Neural progenitor cell (in vitro differentiated cells): ENCODE measurements around the gene IQGAP2. TPM values are rescaled to one million over a fixed set of nuclear protein-coding genes. Genes with fewer than 3 reads are reported as not detected.

ENCODE experiments used
- DNase-seq: peaks from one replicate; pipeline ENCODE4 v3.0.0-alpha.2; 2016; ENCODE audit warnings: low spot score
- H2AFZ ChIP-seq: fragments of 200-600 bp; sonication (generic); replicated peaks from 2 replicates; pipeline ENCODE4 v1.6.1; 2016; ENCODE audit warnings: antibody characterized with exemption
- H3F3A ChIP-seq: fragments of 200-600 bp; sonication (generic); 2 replicates; pipeline ENCODE4 v1.6.1; 2016; ENCODE audit warnings: antibody characterized with exemption, low read depth
- H3K27ac ChIP-seq: fragments of 200-600 bp; sonication (generic); 2 replicates; pipeline ENCODE4 v1.5.1; 2016; ENCODE audit warnings: mild to moderate bottlenecking
- H3K27me3 ChIP-seq: fragments of 200-600 bp; sonication (generic); 2 replicates; pipeline ENCODE4 v1.6.1; 2016; ENCODE audit warnings: mild to moderate bottlenecking, moderate library complexity
- H3K36me3 ChIP-seq: fragments of 200-600 bp; sonication (generic); 2 replicates; pipeline ENCODE4 v1.5.1; 2016
- H3K4me1 ChIP-seq: fragments of 200-600 bp; sonication (generic); 2 replicates; pipeline ENCODE4 v1.6.1; 2016; ENCODE audit warnings: mixed run types
- H3K4me2 ChIP-seq: fragments of 200-600 bp; sonication (generic); 2 replicates; pipeline ENCODE4 v1.6.1; 2016
- H3K4me3 ChIP-seq: fragments of 200-600 bp; sonication (generic); 2 replicates; pipeline ENCODE4 v1.5.1; 2016
- H3K79me2 ChIP-seq: fragments of 200-600 bp; sonication (generic); 2 replicates; pipeline ENCODE4 v1.6.1; 2016; ENCODE audit warnings: low read depth
- H3K9ac ChIP-seq: fragments of 200-600 bp; sonication (generic); 2 replicates; pipeline ENCODE4 v1.6.1; 2016
- H3K9me3 ChIP-seq: fragments of 200-600 bp; sonication (generic); 2 replicates; pipeline ENCODE4 v1.5.1; 2016; ENCODE audit warnings: low read depth
- H4K20me1 ChIP-seq: fragments of 200-600 bp; sonication (generic); 2 replicates; pipeline ENCODE4 v1.6.1; 2016; ENCODE audit warnings: low read depth
- H3K27ac Mint-ChIP-seq: 3 replicates; pipeline ENCODE4 v1.8.0; 2021; ENCODE audit warnings: mixed read lengths
- H3K27me3 Mint-ChIP-seq: 2 replicates; pipeline ENCODE4 v1.8.0; 2022; ENCODE audit warnings: low read depth, mild to moderate bottlenecking, inconsistent platforms, moderate library complexity, mixed read lengths; ENCODE audit not compliant: insufficient read depth
- H3K36me3 Mint-ChIP-seq: 3 replicates; pipeline ENCODE4 v1.8.0; 2021; ENCODE audit warnings: mixed read lengths
- H3K4me1 Mint-ChIP-seq: 3 replicates; pipeline ENCODE4 v1.8.0; 2021; ENCODE audit warnings: mixed read lengths
- H3K4me3 Mint-ChIP-seq: 3 replicates; pipeline ENCODE4 v1.8.0; 2021; ENCODE audit warnings: mild to moderate bottlenecking, moderate library complexity, mixed read lengths
- H3K9me3 Mint-ChIP-seq: 3 replicates; pipeline ENCODE4 v1.8.0; 2020; ENCODE audit warnings: mixed read lengths
- CTCF ChIP-seq: fragments of 200-600 bp; sonication (generic); IDR thresholded peaks from 2 replicates; pipeline ENCODE4 v1.5.1; 2017; ENCODE audit warnings: antibody characterized with exemption, mild to moderate bottlenecking
- EZH2 ChIP-seq: fragments of 200-600 bp; sonication (generic); IDR thresholded peaks from 2 replicates; pipeline ENCODE4 v1.6.1; 2017; ENCODE audit warnings: antibody characterized with exemption, mild to moderate bottlenecking, moderate library complexity
- EZH2phosphoT487 ChIP-seq: fragments of 200-600 bp; sonication (generic); IDR thresholded peaks from 2 replicates; pipeline ENCODE4 v1.6.1; 2017; ENCODE audit warnings: antibody characterized with exemption
- total RNA-seq: library from RNA; depleted of rRNA; stranded (reverse); fragments of >200 nt; gene quantifications from 2 replicates; pipeline ENCODE4 v1.2.3, GENCODE V29; 2015; ENCODE audit warnings: low replicate concordance

IQGAP2 gene
- total RNA-seq, 1 donor from 2014 or later, result 37.7 TPM

DNA sequence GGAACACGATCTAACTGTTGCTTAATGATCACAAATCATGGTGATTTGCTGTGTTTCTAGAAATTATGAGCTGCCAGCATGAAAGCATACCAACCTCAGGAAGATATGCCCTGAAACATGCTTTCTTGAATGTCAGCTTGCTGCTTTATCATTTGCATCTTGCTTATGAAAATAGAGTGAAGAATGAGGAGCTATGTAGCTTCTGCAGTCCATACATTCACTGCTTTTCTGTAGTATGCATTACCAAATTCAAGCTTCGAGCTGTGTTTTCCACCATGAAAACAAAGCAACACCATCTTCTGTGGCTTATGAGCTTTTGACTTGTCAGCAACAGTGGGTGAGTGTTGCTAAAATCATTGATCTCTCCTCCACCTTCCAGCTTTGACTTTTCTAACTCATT is 203.6 kb downstream of the IQGAP2 start:
- no peaks in the 10 kb centered on the region for H3F3A ChIP-seq
- no peak overlapping the region for H3K4me3 ChIP-seq
- H3K27ac ChIP-seq, result no peak overlapping the region
- no peak overlapping the region for H2AFZ ChIP-seq
- no peaks in the 10 kb centered on the region for H3K36me3 ChIP-seq
- no peaks in the 10 kb centered on the region for H3K9me3 ChIP-seq
- H3K4me2 ChIP-seq, result peak overlapping the region; percentile 68
- H3K79me2 ChIP-seq, result no peaks in the 10 kb centered on the region
- Mint-ChIP-seq H3K36me3 (peaks cover 13% of the 10 kb centered on the region), H3K27ac (no peak overlapping the region), H3K4me3 (no peak overlapping the region), H3K27me3 (peaks cover 5% of the 10 kb centered on the region), H3K9me3 (no peaks in the 10 kb centered on the region), H3K4me1 (peaks cover 26% of the 10 kb centered on the region)
- no peak overlapping the region for H3K9ac ChIP-seq
- peaks cover 16% of the 10 kb centered on the region for H3K4me1 ChIP-seq
- H3K27me3 ChIP-seq, result no peaks in the 10 kb centered on the region
- H4K20me1 ChIP-seq, result no peaks in the 10 kb centered on the region
- DNase-seq, result no peak
- TF ChIP-seq EZH2phosphoT487 (no peak), EZH2 (no peak), CTCF (no peak)

- peak overlapping the region; percentile 74 for H3K4me3 Mint-ChIP-seq
- Histone ChIP-seq H3K79me2 (no peaks in the 10 kb centered on the region), H3F3A (no peaks in the 10 kb centered on the region), H3K27ac (no peak overlapping the region), H3K4me3 (peak overlapping the region; percentile 3), H3K27me3 (no peaks in the 10 kb centered on the region), H2AFZ (peak overlapping the region; percentile 46), H4K20me1 (no peaks in the 10 kb centered on the region), H3K36me3 (no peaks in the 10 kb centered on the region), H3K9ac (no peak overlapping the region), H3K4me1 (peaks cover 16% of the 10 kb centered on the region), H3K9me3 (no peaks in the 10 kb centered on the region), H3K4me2 (peak overlapping the region; percentile 68)
- peak overlapping the region; percentile 85 for H3K27ac Mint-ChIP-seq
- TF ChIP-seq CTCF, result no peak
- no peak for TF ChIP-seq EZH2
- TF ChIP-seq EZH2phosphoT487, result no peak
- no peaks in the 10 kb centered on the region for H3K9me3 Mint-ChIP-seq
- peaks cover 16% of the 10 kb centered on the region for H3K36me3 Mint-ChIP-seq
- H3K4me1 Mint-ChIP-seq, result peaks cover 26% of the 10 kb centered on the region
- DNase-seq, result peak; percentile 66
- H3K27me3 Mint-ChIP-seq, result peaks cover 5% of the 10 kb centered on the region
Measured at GRCh38 chr5:76607353-76607871, 204.3 kb downstream of the IQGAP2 start.

- Histone ChIP-seq H3K4me2 (no peak overlapping the region), H3K4me3 (no peak overlapping the region), H3K9me3 (no peaks in the 10 kb centered on the region), H4K20me1 (no peaks in the 10 kb centered on the region), H3F3A (no peaks in the 10 kb centered on the region), H3K36me3 (no peaks in the 10 kb centered on the region), H3K27ac (no peak overlapping the region), H3K27me3 (no peaks in the 10 kb centered on the region), H3K4me1 (peaks cover 16% of the 10 kb centered on the region), H2AFZ (no peak overlapping the region), H3K9ac (no peak overlapping the region), H3K79me2 (no peaks in the 10 kb centered on the region)
- Mint-ChIP-seq H3K36me3 (peaks cover 14% of the 10 kb centered on the region), H3K27ac (no peak overlapping the region), H3K4me1 (peaks cover 26% of the 10 kb centered on the region), H3K9me3 (no peaks in the 10 kb centered on the region), H3K4me3 (no peak overlapping the region), H3K27me3 (peaks cover 5% of the 10 kb centered on the region)
- TF ChIP-seq EZH2phosphoT487 (no peak), CTCF (no peak), EZH2 (no peak)
- no peak for DNase-seq
Measured at GRCh38 chr5:76608833-76609232, 205.7 kb downstream of the IQGAP2 start.
